ENCODE data around the gene ARHGEF38.

Gene ARHGEF38

DNA sequence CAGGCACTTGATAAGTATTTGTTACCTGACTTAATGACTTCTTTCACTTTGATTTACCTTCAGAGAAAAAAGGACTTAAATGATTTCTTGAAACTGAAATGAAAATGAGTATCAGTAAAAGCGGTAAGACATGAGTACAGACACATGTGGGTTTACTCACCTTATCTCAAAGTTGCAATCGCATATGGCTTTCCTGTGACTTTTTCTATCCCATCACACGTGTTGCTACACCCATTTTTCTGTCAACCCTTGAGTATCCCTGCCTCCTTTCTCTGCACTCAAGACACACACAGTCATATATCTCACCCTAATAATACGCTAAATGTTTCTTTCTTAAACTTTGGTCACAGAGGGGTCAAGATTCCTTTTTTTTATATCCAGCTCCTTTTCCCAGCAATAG lies 11.0 kb upstream of the ARHGEF38 start:
- no peak for DNase-seq
- in situ Hi-C loops (cut with HindIII; ENCODE audit: low pct_ligation_motif_present, low sequenced_read_pairs): no loop called here
- no peak overlapping the region for H3K4me3 ChIP-seq (ENCODE audit: low read depth, low read length)
- no peaks in the 10 kb centered on the region for H3K36me3 ChIP-seq (replicated peaks)
- TF ChIP-seq CTCF (IDR thresholded peaks at IDR 0.05; ENCODE audit: low read depth, low read length, missing control alignments): no peak
- no peak overlapping the region for H3K27ac ChIP-seq
- H3K27me3 ChIP-seq (replicated peaks): no peaks in the 10 kb centered on the region

DNA sequence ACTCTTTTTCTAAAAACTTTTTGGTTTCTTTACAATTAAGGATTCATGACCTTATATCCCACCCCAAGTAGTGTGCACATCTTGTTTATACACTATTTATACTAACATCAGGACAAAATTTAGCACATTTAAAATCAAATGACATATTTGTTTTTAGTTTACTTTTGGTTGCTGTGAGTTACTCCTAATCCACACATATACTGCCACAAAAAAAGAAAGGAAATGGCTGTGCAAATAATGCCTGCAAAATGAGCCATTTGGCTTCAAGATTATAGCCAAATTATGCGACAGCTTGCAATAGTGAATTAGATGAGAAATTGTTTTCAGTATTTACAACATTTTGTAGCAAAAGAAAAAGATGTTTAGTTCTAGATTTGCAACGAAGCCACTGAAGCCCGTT lies 10.4 kb upstream of the ARHGEF38 start:
- in situ Hi-C loops (cut with HindIII; ENCODE audit: low pct_ligation_motif_present, low sequenced_read_pairs): no loop called here
- Histone ChIP-seq H3K4me3 (ENCODE audit: low read depth, low read length) (no peak overlapping the region), H3K36me3 (replicated peaks) (no peaks in the 10 kb centered on the region), H3K27me3 (replicated peaks) (no peaks in the 10 kb centered on the region), H3K27ac (no peak overlapping the region)
- no peak for DNase-seq
- TF ChIP-seq CTCF (IDR thresholded peaks at IDR 0.05; ENCODE audit: low read depth, low read length, missing control alignments): no peak

- no peaks in the 10 kb centered on the region for H3K27me3 ChIP-seq (replicated peaks)
- no peak overlapping the region for H3K27ac ChIP-seq
- no peak for TF ChIP-seq CTCF (IDR thresholded peaks at IDR 0.05; ENCODE audit: low read depth, low read length, missing control alignments)
- DNase-seq: no peak
- H3K36me3 ChIP-seq (replicated peaks): no peaks in the 10 kb centered on the region
- in situ Hi-C loops (cut with HindIII; ENCODE audit: low pct_ligation_motif_present, low sequenced_read_pairs): no loop called here
- H3K4me3 ChIP-seq (ENCODE audit: low read depth, low read length): no peak overlapping the region
Measured at GRCh38 chr4:105543346-105543745, 9.1 kb upstream of the ARHGEF38 start.

- in situ Hi-C loops (cut with HindIII; ENCODE audit: low pct_ligation_motif_present, low sequenced_read_pairs): no loop called here
- DNase-seq: no peak
- no peak overlapping the region for H3K4me3 ChIP-seq (ENCODE audit: low read depth, low read length)
- no peak for TF ChIP-seq CTCF (IDR thresholded peaks at IDR 0.05; ENCODE audit: low read depth, low read length, missing control alignments)
- no peak overlapping the region for H3K27ac ChIP-seq
- no peaks in the 10 kb centered on the region for H3K36me3 ChIP-seq (replicated peaks)
- no peaks in the 10 kb centered on the region for H3K27me3 ChIP-seq (replicated peaks)
Measured at GRCh38 chr4:105543881-105544280, 8.5 kb upstream of the ARHGEF38 start.

- TF ChIP-seq CTCF (IDR thresholded peaks at IDR 0.05; ENCODE audit: low read depth, low read length, missing control alignments): no peak
- in situ Hi-C loops (cut with HindIII; ENCODE audit: low pct_ligation_motif_present, low sequenced_read_pairs): no loop called here
- no peak overlapping the region for H3K27ac ChIP-seq
- no peak for DNase-seq
- H3K4me3 ChIP-seq (ENCODE audit: low read depth, low read length): no peak overlapping the region
- H3K27me3 ChIP-seq (replicated peaks): no peaks in the 10 kb centered on the region
- no peaks in the 10 kb centered on the region for H3K36me3 ChIP-seq (replicated peaks)
Measured at GRCh38 chr4:105544520-105545286, 7.7 kb upstream of the ARHGEF38 start.

DNA sequence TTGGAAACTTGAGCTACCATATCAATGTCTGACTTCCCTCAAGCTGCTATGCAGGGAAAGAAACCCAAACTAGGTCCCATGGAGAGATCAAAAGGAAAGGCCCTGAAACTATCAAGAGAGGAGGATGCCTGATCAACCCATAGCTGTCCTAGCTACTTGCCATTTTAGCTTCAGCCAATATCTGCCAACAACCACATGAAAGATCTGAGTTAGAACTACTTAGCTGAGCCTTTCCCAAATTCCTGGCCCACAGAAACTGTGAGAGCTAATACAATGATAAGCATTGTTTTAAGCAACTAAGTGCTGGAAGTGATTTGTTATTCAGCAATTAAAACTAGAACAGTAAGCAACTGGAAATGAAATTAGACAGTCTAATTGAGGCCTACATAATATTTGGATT lies 6.3 kb upstream of the ARHGEF38 start:
- no peak for DNase-seq
- in situ Hi-C loops (cut with HindIII; ENCODE audit: low pct_ligation_motif_present, low sequenced_read_pairs): no loop called here
- Histone ChIP-seq H3K4me3 (ENCODE audit: low read depth, low read length) (no peak overlapping the region), H3K27ac (no peak overlapping the region), H3K27me3 (replicated peaks) (no peaks in the 10 kb centered on the region), H3K36me3 (replicated peaks) (no peaks in the 10 kb centered on the region)
- no peak for TF ChIP-seq CTCF (IDR thresholded peaks at IDR 0.05; ENCODE audit: low read depth, low read length, missing control alignments)

Measured in brain microvascular endothelial cell (primary cell).